Neural cell (in vitro differentiated cells): ENCODE results near the gene MRPL28. TPM values are rescaled to one million over a fixed set of nuclear protein-coding genes. Genes with fewer than 3 reads are reported as not detected.

Source experiments
- H2AFZ ChIP-seq: fragments of 200-600, 300-800 bp; sonication (generic), shearing (Covaris generic); 2 replicates; pipeline ENCODE4 v1.6.0; 2014; ENCODE audit warnings: low read depth, mild to moderate bottlenecking, antibody characterized with exemption, low read length, moderate library complexity
- H3F3A ChIP-seq: fragments of 200-600 bp; shearing (Covaris generic); 2 replicates; pipeline ENCODE4 v1.6.1; 2016; ENCODE audit warnings: mild to moderate bottlenecking, moderate library complexity, mixed read lengths, antibody characterized with exemption, low read length; ENCODE audit not compliant: insufficient read depth, poor library complexity, severe bottlenecking
- H3K27ac ChIP-seq: fragments of 200-600, 300-800 bp; sonication (generic), shearing (Covaris generic); 2 replicates; pipeline ENCODE4 v1.5.1; 2014; ENCODE audit warnings: mild to moderate bottlenecking, low read length, moderate library complexity
- H3K27me3 ChIP-seq: fragments of 300-800, 200-600 bp; sonication (generic), shearing (Covaris generic); 2 replicates; pipeline ENCODE4 v1.6.0; 2014; ENCODE audit warnings: mild to moderate bottlenecking, low read depth, low read length, moderate library complexity; ENCODE audit not compliant: insufficient read depth
- H3K36me3 ChIP-seq: fragments of 300-800, 200-600 bp; sonication (generic), shearing (Covaris generic); 2 replicates; pipeline ENCODE4 v1.5.1; 2014; ENCODE audit warnings: mild to moderate bottlenecking, antibody characterized with exemption, low read length, moderate library complexity; ENCODE audit not compliant: insufficient read depth
- H3K4me2 ChIP-seq: fragments of 300-800, 200-600 bp; sonication (generic), shearing (Covaris generic); 2 replicates; pipeline ENCODE4 v1.6.0; 2014; ENCODE audit warnings: mild to moderate bottlenecking, low read length
- H3K4me3 ChIP-seq: fragments of 300-800, 200-600 bp; sonication (generic), shearing (Covaris generic); 2 replicates; pipeline ENCODE4 v1.5.1; 2014; ENCODE audit warnings: mild to moderate bottlenecking, low read length, moderate library complexity
- H3K79me2 ChIP-seq: fragments of 200-600 bp; shearing (Covaris generic); replicated peaks from 2 replicates; pipeline ENCODE4 v1.6.0; 2014; ENCODE audit warnings: mild to moderate bottlenecking, low read length, moderate library complexity; ENCODE audit not compliant: insufficient read depth
- H3K9ac ChIP-seq: fragments of 300-800, 200-600 bp; sonication (generic), shearing (Covaris generic); 2 replicates; pipeline ENCODE4 v1.6.1; 2016; ENCODE audit warnings: mild to moderate bottlenecking, low read length, mixed read lengths
- H3K9me2 ChIP-seq: fragments of 200-600 bp; shearing (Covaris generic); 2 replicates; pipeline ENCODE4 v1.6.1; 2016; ENCODE audit warnings: mild to moderate bottlenecking, low read length, mixed read lengths; ENCODE audit not compliant: insufficient read depth
- H3K9me3 ChIP-seq: fragments of 200-600, 300-800 bp; sonication (generic), shearing (Covaris generic); 2 replicates; pipeline ENCODE4 v1.6.1; 2016; ENCODE audit warnings: mild to moderate bottlenecking, mixed run types, low read length, moderate library complexity, mixed read lengths
- H4K20me1 ChIP-seq: fragments of 200-600 bp; shearing (Covaris generic); 2 replicates; pipeline ENCODE4 v1.6.1; 2016; ENCODE audit warnings: mild to moderate bottlenecking, mixed run types; ENCODE audit not compliant: insufficient read depth
- CTCF ChIP-seq: fragments of 450-650 bp; IDR thresholded peaks from 2 replicates; pipeline ENCODE4 v1.5.1; 2014; ENCODE audit warnings: antibody characterized with exemption, mild to moderate bottlenecking, moderate library complexity; ENCODE audit not compliant: poor library complexity, severe bottlenecking
- EP300 ChIP-seq: fragments of 450-650 bp; conservative IDR thresholded peaks from 2 replicates; pipeline ENCODE4 v1.6.1; 2014; ENCODE audit warnings: antibody characterized with exemption, mild to moderate bottlenecking, moderate library complexity; ENCODE audit not compliant: poor library complexity, severe bottlenecking
- EZH2 ChIP-seq: fragments of 200-600, 300-800 bp; shearing (Covaris generic), sonication (generic); IDR thresholded peaks from 2 replicates; pipeline ENCODE4 v1.6.1; 2014; ENCODE audit warnings: antibody characterized with exemption, low read length, borderline replicate concordance, mild to moderate bottlenecking; ENCODE audit not compliant: insufficient read depth, poor library complexity, severe bottlenecking
- MXI1 ChIP-seq: fragments of 450-650 bp; conservative IDR thresholded peaks from 2 replicates; pipeline ENCODE4 v1.6.1; 2014; ENCODE audit warnings: antibody characterized with exemption, mild to moderate bottlenecking; ENCODE audit not compliant: poor library complexity, severe bottlenecking
- POLR2AphosphoS5 ChIP-seq: IDR thresholded peaks from 2 replicates; pipeline ENCODE4 v1.6.1; 2012
- RAD21 ChIP-seq: fragments of 450-650 bp; conservative IDR thresholded peaks from 2 replicates; pipeline ENCODE4 v1.6.1; 2014; ENCODE audit warnings: antibody characterized with exemption, mild to moderate bottlenecking, moderate library complexity
- SMC3 ChIP-seq: fragments of 450-650 bp; conservative IDR thresholded peaks from 2 replicates; pipeline ENCODE4 v1.6.1; 2014; ENCODE audit warnings: antibody characterized with exemption, mild to moderate bottlenecking, moderate library complexity; ENCODE audit not compliant: poor library complexity
- TAF1 ChIP-seq: IDR thresholded peaks from 2 replicates; pipeline ENCODE4 v1.6.1; 2012; ENCODE audit warnings: low read depth
- polyA plus RNA-seq: library from polyadenylated mRNA; depleted of rRNA; stranded (reverse); fragments of >200 nt; gene quantifications from 2 replicates; pipeline ENCODE4 v1.2.3, GENCODE V29; 2014
- TF ChIP-seq, protein P1 (sequence below): IDR thresholded peaks from 2 replicates; pipeline ENCODE4 v1.6.1; 2012; ENCODE audit warnings: borderline replicate concordance

Gene MRPL28
- polyA plus RNA-seq, 1 donor from 2014 or later, result 134 TPM

- H3K4me3 ChIP-seq, result no peak overlapping the region
- no peaks in the 10 kb centered on the region for H3K79me2 ChIP-seq
- no peaks in the 10 kb centered on the region for H3F3A ChIP-seq
- no peaks in the 10 kb centered on the region for H3K36me3 ChIP-seq
- no peaks in the 10 kb centered on the region for H3K9me3 ChIP-seq
- no peak overlapping the region for H2AFZ ChIP-seq
- H3K9me2 ChIP-seq, result no peaks in the 10 kb centered on the region
- H4K20me1 ChIP-seq, result no peaks in the 10 kb centered on the region
- no peak overlapping the region for H3K4me2 ChIP-seq
- H3K27ac ChIP-seq, result no peak overlapping the region
- H3K9ac ChIP-seq, result no peak overlapping the region
- TF ChIP-seq CTCF (no peak), SMC3 (no peak), EP300 (no peak), MXI1 (no peak), RAD21 (no peak), EZH2 (no peak), POLR2AphosphoS5 (no peak), TAF1 (no peak)
- TF ChIP-seq, protein P1, sequence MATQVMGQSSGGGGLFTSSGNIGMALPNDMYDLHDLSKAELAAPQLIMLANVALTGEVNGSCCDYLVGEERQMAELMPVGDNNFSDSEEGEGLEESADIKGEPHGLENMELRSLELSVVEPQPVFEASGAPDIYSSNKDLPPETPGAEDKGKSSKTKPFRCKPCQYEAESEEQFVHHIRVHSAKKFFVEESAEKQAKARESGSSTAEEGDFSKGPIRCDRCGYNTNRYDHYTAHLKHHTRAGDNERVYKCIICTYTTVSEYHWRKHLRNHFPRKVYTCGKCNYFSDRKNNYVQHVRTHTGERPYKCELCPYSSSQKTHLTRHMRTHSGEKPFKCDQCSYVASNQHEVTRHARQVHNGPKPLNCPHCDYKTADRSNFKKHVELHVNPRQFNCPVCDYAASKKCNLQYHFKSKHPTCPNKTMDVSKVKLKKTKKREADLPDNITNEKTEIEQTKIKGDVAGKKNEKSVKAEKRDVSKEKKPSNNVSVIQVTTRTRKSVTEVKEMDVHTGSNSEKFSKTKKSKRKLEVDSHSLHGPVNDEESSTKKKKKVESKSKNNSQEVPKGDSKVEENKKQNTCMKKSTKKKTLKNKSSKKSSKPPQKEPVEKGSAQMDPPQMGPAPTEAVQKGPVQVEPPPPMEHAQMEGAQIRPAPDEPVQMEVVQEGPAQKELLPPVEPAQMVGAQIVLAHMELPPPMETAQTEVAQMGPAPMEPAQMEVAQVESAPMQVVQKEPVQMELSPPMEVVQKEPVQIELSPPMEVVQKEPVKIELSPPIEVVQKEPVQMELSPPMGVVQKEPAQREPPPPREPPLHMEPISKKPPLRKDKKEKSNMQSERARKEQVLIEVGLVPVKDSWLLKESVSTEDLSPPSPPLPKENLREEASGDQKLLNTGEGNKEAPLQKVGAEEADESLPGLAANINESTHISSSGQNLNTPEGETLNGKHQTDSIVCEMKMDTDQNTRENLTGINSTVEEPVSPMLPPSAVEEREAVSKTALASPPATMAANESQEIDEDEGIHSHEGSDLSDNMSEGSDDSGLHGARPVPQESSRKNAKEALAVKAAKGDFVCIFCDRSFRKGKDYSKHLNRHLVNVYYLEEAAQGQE, result no peak
- H3K27me3 ChIP-seq, result no peaks in the 10 kb centered on the region
Measured at GRCh38 chr16:404971-405486, 34.7 kb upstream of the MRPL28 start.

DNA sequence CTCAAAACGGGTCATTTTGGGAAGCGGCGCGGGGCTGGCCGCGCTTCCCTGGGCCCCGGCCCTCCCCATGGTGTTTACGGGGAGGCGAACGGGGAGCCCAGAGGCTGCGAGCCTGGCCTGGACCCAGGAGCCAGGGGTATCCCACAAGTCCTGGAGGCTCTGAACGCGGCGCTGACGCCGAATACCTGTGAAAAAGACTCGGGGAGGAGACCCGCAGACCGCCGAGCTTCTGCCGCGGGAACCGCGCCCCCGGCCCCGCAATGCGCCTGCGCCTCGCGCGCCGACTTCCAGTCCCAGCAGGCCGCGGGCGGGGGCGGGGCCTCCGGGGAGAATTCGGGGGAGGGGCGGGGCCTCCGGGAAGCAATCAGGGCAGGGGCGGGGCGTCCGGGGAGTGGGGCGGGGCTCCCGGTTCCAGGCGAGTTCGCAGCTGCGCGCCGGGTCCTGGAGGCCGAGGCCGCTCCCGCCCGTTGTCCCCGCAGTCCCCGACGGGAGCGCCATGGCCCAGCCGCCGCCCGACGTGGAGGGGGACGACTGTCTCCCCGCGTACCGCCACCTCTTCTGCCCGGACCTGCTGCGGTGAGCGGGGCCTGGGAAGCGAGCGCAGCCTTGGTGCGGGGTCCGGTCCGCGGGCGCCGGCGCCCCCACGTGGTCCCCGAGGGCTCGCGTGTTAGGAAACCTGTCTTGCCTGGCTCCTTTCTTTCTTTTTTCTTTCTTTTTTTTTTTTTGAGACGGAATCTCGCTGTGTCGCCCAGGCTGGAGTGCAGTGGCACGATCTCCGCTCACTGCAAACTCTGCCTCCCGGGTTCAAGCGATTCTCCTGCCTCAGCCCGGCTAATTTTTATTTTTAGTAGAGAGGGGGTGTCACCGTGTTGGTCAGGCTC lies 31.4 kb upstream of the MRPL28 start, which contains the start of gene DECR2:
Gene DECR2, plus strand, starts transcription at position 418 of the 881 bp plus-strand sequence. Its CDS starts 79 bp downstream, at position 497.
- Histone ChIP-seq H3K9ac (peak within 1 kb of the TSS; percentile 76), H3K27me3 (no peaks in the 10 kb centered on the region), H3K79me2 (no peaks in the 10 kb centered on the region), H3K9me2 (no peaks in the 10 kb centered on the region), H3K27ac (peak within 1 kb of the TSS; percentile 76), H3K36me3 (no peaks in the 10 kb centered on the region), H3K4me2 (no peak within 1 kb of the TSS), H4K20me1 (no peaks in the 10 kb centered on the region), H3K4me3 (peak within 1 kb of the TSS; percentile 68), H3K9me3 (no peaks in the 10 kb centered on the region), H2AFZ (no peak within 1 kb of the TSS), H3F3A (no peaks in the 10 kb centered on the region)
- TF ChIP-seq EP300 (no peak), POLR2AphosphoS5 (peak; percentile 76), CTCF (peak; percentile 77), RAD21 (peak; percentile 68), MXI1 (peak; percentile 87), SMC3 (peak; percentile 75), TAF1 (no peak), EZH2 (no peak)
- TF ChIP-seq, protein P1, result peak; percentile 57
